IPS-18a (cell line): ENCODE data around the gene RNF25.

Source experiments
- H3K27ac ChIP-seq: one replicate; pipeline ENCODE4 v1.5.1; 2013; ENCODE audit warnings: low read length
- H3K27me3 ChIP-seq: one replicate; pipeline ENCODE4 v1.6.1; 2013; ENCODE audit warnings: mild to moderate bottlenecking, low read length; ENCODE audit not compliant: control insufficient read depth, insufficient read depth
- H3K36me3 ChIP-seq: one replicate; pipeline ENCODE4 v1.6.1; 2013; ENCODE audit warnings: low read depth, low read length; ENCODE audit not compliant: control insufficient read depth
- H3K4me1 ChIP-seq: one replicate; pipeline ENCODE4 v1.6.1; 2013; ENCODE audit warnings: low read depth, low read length; ENCODE audit not compliant: control insufficient read depth
- H3K4me3 ChIP-seq: one replicate; pipeline ENCODE4 v1.5.1; 2013; ENCODE audit warnings: low read length
- H3K9ac ChIP-seq: one replicate; pipeline ENCODE4 v1.6.1; 2013; ENCODE audit warnings: mild to moderate bottlenecking, low read length, moderate library complexity
- H3K9me3 ChIP-seq: one replicate; pipeline ENCODE4 v1.6.1; 2013; ENCODE audit warnings: low read depth, low read length; ENCODE audit not compliant: control insufficient read depth

The RNF25 gene, protein sequence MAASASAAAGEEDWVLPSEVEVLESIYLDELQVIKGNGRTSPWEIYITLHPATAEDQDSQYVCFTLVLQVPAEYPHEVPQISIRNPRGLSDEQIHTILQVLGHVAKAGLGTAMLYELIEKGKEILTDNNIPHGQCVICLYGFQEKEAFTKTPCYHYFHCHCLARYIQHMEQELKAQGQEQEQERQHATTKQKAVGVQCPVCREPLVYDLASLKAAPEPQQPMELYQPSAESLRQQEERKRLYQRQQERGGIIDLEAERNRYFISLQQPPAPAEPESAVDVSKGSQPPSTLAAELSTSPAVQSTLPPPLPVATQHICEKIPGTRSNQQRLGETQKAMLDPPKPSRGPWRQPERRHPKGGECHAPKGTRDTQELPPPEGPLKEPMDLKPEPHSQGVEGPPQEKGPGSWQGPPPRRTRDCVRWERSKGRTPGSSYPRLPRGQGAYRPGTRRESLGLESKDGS

DNA sequence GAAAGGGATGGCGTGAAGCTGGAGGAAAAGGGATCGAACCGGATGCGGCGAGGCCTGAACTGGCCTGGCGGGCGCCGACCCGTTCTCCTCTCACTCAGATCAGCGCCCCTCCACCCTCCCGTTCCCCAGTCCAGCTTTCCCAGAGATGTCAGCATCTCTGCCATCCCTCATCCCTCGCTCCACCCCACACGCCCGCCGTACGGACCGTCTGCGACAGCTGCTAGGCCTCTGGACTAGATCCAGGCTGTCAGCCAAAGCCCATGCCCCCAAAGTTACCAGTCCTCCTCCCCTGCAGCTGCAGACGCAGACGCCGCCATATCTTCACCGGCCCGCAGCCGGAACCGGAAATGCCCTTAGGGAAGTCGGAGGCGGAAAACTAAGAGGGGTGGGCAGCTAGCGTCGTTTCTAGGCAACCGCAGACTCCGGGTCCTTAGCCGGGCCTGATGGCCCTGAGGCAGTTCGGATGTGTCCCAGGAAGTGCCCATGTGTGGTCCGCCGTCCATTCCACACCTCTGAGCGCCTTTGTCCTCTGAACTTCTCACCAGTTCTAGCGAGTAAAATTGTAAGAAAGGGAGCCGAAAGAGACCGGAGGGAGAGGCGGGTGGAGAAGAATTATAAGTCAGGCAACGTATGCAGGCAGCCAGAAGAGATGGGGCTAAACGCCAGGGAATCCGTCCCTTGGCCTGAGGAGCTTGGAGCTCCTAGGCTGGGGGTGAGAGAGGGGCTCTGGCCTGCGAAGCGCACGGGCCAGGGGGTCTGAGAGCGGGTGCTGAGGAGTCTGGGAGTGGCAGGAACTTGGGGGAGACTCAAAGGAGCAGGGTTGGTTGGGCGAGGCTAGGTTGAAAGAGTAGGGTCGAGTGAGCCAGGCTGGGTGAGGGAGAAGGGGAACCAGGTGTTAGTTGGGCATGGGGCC, at the start of gene RNF25, which contains the start of gene STK36:
Gene RNF25, minus strand, starts transcription at position 349 of the 913 bp plus-strand sequence. Its CDS starts 32 bp downstream, at position 317.
Gene STK36, plus strand, starts transcription at position 433 of the 913 bp plus-strand sequence. CDS start 744 bp downstream, outside the sequence.
- Histone ChIP-seq H3K9ac (peak within 1 kb of the TSS; percentile 86), H3K36me3 (peaks cover 20% of the 10 kb centered on the region), H3K27me3 (no peaks in the 10 kb centered on the region), H3K9me3 (no peaks in the 10 kb centered on the region), H3K27ac (peak within 1 kb of the TSS; percentile 74), H3K4me3 (peak within 1 kb of the TSS; percentile 86), H3K4me1 (no peaks in the 10 kb centered on the region)

DNA sequence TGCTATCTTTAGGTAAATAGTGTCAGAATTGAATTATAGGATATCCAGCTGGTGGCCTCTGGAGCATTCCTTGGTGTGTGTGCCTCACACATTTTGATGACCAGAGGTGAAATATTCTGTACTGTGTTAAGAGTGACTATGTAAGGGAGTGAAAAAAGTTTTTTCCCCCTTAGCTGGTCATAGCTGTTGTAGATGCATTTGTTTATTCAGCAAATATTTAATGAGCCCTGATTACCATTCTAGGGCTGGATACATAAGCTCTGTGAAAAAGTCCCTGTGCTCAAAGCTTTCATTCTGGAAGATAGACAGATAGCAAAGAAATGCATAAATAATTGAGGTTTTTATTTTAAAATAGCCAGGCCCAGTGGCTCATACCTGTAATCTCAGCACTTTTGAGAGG, 49.7 kb upstream of the RNF25 start:
- H3K9ac ChIP-seq, result no peak overlapping the region
- peaks cover 6% of the 10 kb centered on the region for H3K9me3 ChIP-seq
- H3K4me3 ChIP-seq, result no peak overlapping the region
- no peak overlapping the region for H3K27ac ChIP-seq
- no peaks in the 10 kb centered on the region for H3K27me3 ChIP-seq
- no peaks in the 10 kb centered on the region for H3K36me3 ChIP-seq
- H3K4me1 ChIP-seq, result peaks cover 22% of the 10 kb centered on the region

DNA sequence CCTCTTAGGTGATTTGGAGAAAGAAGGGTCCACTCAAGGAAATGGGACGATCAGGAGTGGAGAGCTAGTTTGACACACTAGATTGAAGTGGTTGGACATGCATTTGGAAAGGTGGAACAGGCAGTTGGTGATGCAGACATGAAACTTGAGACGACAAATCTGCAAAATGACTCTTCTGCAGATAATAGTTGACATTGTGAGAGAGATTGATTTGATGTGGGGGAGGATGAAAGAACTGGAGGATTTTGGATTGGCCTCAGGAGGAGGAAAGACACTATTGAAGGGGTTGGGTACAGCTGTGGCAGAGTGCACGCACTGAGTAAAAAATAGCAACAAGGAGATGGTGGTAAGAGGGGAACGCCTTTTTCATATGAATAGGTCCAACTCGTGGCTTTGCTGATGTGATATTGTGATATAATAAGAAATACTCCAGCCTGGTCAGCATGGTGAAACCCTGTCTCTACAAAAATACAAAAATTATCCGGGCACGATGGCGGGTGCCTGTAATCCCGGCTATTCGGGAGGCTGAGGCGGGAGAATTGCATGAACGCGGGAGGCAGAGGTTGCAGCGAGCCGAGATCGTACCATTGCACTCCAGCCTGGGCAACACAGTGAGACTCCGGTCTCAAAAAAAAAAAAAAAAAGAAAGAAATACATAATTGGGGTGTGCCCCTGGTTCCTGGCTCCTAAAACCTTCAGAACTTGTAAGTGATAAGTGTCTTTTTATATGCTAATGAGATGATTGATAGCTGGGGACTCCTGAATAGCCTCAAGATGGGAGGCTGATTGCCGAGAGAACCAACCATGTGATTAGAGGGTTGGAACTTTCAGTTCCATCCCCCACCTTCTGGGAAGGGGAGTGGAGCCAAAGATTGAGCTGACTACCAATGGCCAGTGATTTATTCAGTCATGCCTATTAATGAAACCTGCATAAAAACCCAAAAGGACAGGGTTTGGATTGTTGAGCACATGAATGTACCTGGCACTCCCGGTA, 48.5 kb upstream of the RNF25 start:
- H3K4me3 ChIP-seq, result no peak overlapping the region
- no peak overlapping the region for H3K9ac ChIP-seq
- H3K36me3 ChIP-seq, result peaks cover 6% of the 10 kb centered on the region
- H3K4me1 ChIP-seq, result peaks cover 22% of the 10 kb centered on the region
- H3K27me3 ChIP-seq, result no peaks in the 10 kb centered on the region
- H3K27ac ChIP-seq, result no peak overlapping the region
- H3K9me3 ChIP-seq, result no peaks in the 10 kb centered on the region

DNA sequence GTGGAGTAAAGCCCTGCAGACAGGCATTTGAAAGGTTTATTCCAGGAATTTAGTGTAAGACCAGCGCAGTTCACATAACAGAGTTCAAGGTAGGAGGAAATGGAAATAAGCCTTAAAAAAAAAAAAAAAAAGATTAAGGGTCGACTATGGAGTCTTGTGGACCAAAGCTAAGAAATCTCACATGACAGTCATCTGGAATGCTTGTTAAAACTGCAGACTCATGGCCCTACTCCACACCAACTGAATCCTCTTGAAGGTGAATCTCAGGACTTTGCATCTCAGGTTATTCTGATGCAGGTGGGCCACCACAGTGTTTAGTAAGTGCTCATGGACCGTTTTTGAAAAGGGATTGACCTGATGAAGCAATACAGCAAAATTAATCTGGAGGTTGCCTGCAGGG, 47.7 kb upstream of the RNF25 start:
- Histone ChIP-seq H3K36me3 (peaks cover 6% of the 10 kb centered on the region), H3K27ac (no peak overlapping the region), H3K9ac (no peak overlapping the region), H3K9me3 (no peaks in the 10 kb centered on the region), H3K4me1 (peaks cover 22% of the 10 kb centered on the region), H3K4me3 (no peak overlapping the region), H3K27me3 (no peaks in the 10 kb centered on the region)

DNA sequence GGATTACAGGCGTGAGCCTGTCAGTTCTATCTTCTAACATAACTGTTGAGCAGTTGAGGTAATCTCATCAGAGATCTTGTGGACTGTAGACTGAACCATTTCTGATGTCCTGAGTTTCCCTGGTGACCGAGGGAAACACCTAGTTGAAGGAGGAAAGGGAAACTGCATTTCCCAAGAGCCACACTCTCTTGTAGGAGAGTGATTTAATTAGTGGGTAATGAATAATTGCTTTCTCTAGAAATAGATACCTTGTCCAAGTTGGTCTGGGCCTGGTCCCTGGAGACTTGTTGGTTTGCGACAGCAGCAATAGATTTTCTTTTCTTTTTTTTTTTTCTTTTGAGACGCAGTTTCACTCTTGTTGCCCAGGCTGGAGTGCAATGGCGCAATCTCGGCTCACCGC, 46.3 kb upstream of the RNF25 start:
- H3K27me3 ChIP-seq, result no peaks in the 10 kb centered on the region
- H3K4me1 ChIP-seq, result peaks cover 20% of the 10 kb centered on the region
- no peak overlapping the region for H3K9ac ChIP-seq
- H3K36me3 ChIP-seq, result peaks cover 6% of the 10 kb centered on the region
- H3K4me3 ChIP-seq, result no peak overlapping the region
- H3K9me3 ChIP-seq, result no peaks in the 10 kb centered on the region
- H3K27ac ChIP-seq, result no peak overlapping the region

DNA sequence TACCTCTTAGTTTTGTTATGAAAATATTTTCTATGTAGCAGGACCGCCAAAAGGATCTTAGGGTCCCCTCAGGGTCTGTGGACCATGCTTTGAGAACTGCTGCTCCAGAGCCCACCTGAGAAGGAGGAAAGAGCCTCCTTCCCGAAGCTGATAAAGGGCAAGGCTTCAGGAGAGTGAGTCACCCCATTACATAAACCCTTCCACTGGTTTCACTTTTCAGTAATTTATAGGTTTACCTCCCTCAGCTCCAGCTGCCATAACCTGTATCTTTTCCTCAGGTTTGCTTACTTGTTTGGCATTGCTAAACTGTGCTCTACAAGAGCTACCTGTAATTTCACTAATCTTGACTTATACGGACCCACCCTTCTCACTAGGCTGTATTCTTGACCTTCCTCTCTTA, 45.5 kb upstream of the RNF25 start:
- H3K27me3 ChIP-seq, result no peaks in the 10 kb centered on the region
- peaks cover 13% of the 10 kb centered on the region for H3K4me1 ChIP-seq
- no peak overlapping the region for H3K4me3 ChIP-seq
- no peak overlapping the region for H3K9ac ChIP-seq
- no peak overlapping the region for H3K27ac ChIP-seq
- peaks cover 6% of the 10 kb centered on the region for H3K36me3 ChIP-seq
- H3K9me3 ChIP-seq, result no peaks in the 10 kb centered on the region

- Histone ChIP-seq H3K27ac (no peak overlapping the region), H3K4me3 (no peak overlapping the region), H3K9ac (no peak overlapping the region), H3K4me1 (peaks cover 17% of the 10 kb centered on the region), H3K27me3 (no peaks in the 10 kb centered on the region), H3K9me3 (no peaks in the 10 kb centered on the region), H3K36me3 (peaks cover 6% of the 10 kb centered on the region)
Measured at GRCh38 chr2:218716070-218716469, 44.3 kb upstream of the RNF25 start.

- Histone ChIP-seq H3K9ac (no peak overlapping the region), H3K4me1 (peaks cover 8% of the 10 kb centered on the region), H3K36me3 (peaks cover 6% of the 10 kb centered on the region), H3K27me3 (no peaks in the 10 kb centered on the region), H3K27ac (no peak overlapping the region), H3K9me3 (no peaks in the 10 kb centered on the region), H3K4me3 (no peak overlapping the region)
Measured at GRCh38 chr2:218713922-218714321, 42.1 kb upstream of the RNF25 start.

DNA sequence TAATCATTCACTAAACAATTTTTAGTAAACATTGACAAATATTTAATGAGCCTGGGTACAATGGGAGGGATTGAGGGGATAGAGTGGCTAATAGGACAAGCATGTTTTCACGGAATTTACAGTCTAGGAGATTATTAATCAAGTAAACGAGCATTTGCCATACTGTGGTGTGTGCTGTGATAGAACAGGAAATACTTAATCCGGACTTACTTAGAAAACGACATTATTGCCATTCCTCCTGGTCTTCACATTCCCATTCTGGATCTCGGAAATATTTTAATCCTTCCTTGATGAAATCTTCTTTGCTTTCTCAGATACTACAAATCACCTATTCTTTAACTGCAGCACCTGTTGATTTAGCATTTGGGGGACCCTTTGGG, 39.7 kb upstream of the RNF25 start:
- no peaks in the 10 kb centered on the region for H3K9me3 ChIP-seq
- peaks cover 8% of the 10 kb centered on the region for H3K4me1 ChIP-seq
- H3K9ac ChIP-seq, result peak overlapping the region; percentile 74
- peaks cover 6% of the 10 kb centered on the region for H3K36me3 ChIP-seq
- no peaks in the 10 kb centered on the region for H3K27me3 ChIP-seq
- peak overlapping the region; percentile 81 for H3K4me3 ChIP-seq
- no peak overlapping the region for H3K27ac ChIP-seq

GRCh38 chr2:218710687-218711549, 39.1 kb upstream of the RNF25 start, which contains the start of gene TTLL4:
TTLL4 (plus strand) TSS chr2:218710835; CDS start chr2:218737677, 26,842 bp downstream.
- Histone ChIP-seq H3K4me1 (peaks cover 8% of the 10 kb centered on the region), H3K9ac (peak within 1 kb of the TSS; percentile 74), H3K9me3 (no peaks in the 10 kb centered on the region), H3K27ac (no peak within 1 kb of the TSS), H3K4me3 (peak within 1 kb of the TSS; percentile 81), H3K36me3 (peaks cover 2% of the 10 kb centered on the region), H3K27me3 (no peaks in the 10 kb centered on the region)
